ENCODE results near the gene FNTB. TPM values are rescaled to one million over a fixed set of nuclear protein-coding genes. Genes with fewer than 3 reads are reported as not detected.
A peak's percentile ranks its signal among the peaks of the same experiment; 100 is the strongest.

FNTB gene
- total RNA-seq, 1 experiment from 2014 or later: 20.7 TPM

- H3T11ph ChIP-seq (ENCODE audit: low read length): no peak overlapping the region
These were observed 96.2 kb downstream of the FNTB start for GRCh38 chr14:65082930-65083329.

More at GRCh38 chr14:65082930-65083329, 96.2 kb downstream of the FNTB start:
- Mint-ChIP-seq H3K9me3 (peaks cover 26 to 29% of the 10 kb centered on the region in 2 experiments), H3K27ac (peak overlapping the region in 1 of 3 experiments; percentile 68; a peak in 1 of 7 replicates), H3K4me3 (no peak overlapping the region), H3K4me1 (peaks cover 18 to 27% of the 10 kb centered on the region in 2 experiments), H3K27me3 (ENCODE audit: low read depth) (no peaks in the 10 kb centered on the region), H3K36me3 (ENCODE audit: insufficient read depth in 1 of 3, low read depth in 3 of 3) (peaks cover 46 to 71% (median 58%) of the 10 kb centered on the region in 3 experiments)
- H4K5ac ChIP-seq (ENCODE audit: insufficient read length, low read depth, low read length): no peak overlapping the region
- H3K23me2 ChIP-seq (ENCODE audit: insufficient read length, low read depth, low read length, poor library complexity, severe bottlenecking): no peaks in the 10 kb centered on the region
- no peaks in the 10 kb centered on the region; the same call in 1 of the 2 replicates for H3K4me1 ChIP-seq (ENCODE audit: insufficient read depth, low read length)
- H3K18ac ChIP-seq (ENCODE audit: insufficient read length, low read depth, low read length): no peak overlapping the region
- no peak overlapping the region for H3K9ac ChIP-seq (ENCODE audit: extremely low read depth, insufficient read length, low read length)
- TF ChIP-seq CTCF (conservative IDR thresholded peaks at IDR 0.05): no peak
- H2BK15ac ChIP-seq (ENCODE audit: low read depth, low read length): no peak overlapping the region
- no peak overlapping the region for H2BK12ac ChIP-seq (ENCODE audit: insufficient read length, low read depth, low read length)
- H2AK5ac ChIP-seq (ENCODE audit: insufficient read length, low read length): no peak overlapping the region
- H3K27ac ChIP-seq (ENCODE audit: insufficient read length, low read depth, low read length): no peak overlapping the region
- no peak overlapping the region for H3K4me2 ChIP-seq (ENCODE audit: insufficient read depth, insufficient read length, low read length)
- no peaks in the 10 kb centered on the region for H3K27me3 ChIP-seq (ENCODE audit: insufficient read depth, low read length)
- H2BK5ac ChIP-seq (ENCODE audit: insufficient read length, low read length): no peak overlapping the region
- no CpG with 5 or more reads among the region's 2 CpGs for WGBS (ENCODE audit: extremely low coverage, insufficient read length, low lambda C conversion rate)
- no peak overlapping the region for H2AFZ ChIP-seq (ENCODE audit: low read length)
- no peak overlapping the region for H3K56ac ChIP-seq (ENCODE audit: insufficient read length, low read depth, low read length)
- no peaks in the 10 kb centered on the region for H3K79me2 ChIP-seq (ENCODE audit: insufficient read depth, low read length)
- H4K91ac ChIP-seq (ENCODE audit: insufficient read length, low read depth, low read length): no peak overlapping the region
- no peak for DNase-seq
- H3K9me3 ChIP-seq (ENCODE audit: control insufficient read depth, low read depth, low read length): peaks cover 22% of the 10 kb centered on the region
- no peak overlapping the region for H3K14ac ChIP-seq (ENCODE audit: insufficient read depth, low read length)
- no peak overlapping the region for H2BK20ac ChIP-seq (ENCODE audit: low read depth, low read length, poor library complexity, severe bottlenecking)
- H4K20me1 ChIP-seq (ENCODE audit: control insufficient read depth, insufficient read depth, insufficient read length): no peaks in the 10 kb centered on the region
- H4K8ac ChIP-seq (replicated peaks; ENCODE audit: insufficient read length, low read depth, low read length): no peak overlapping the region
- H3K79me1 ChIP-seq (ENCODE audit: insufficient read depth, low read depth, low read length, poor library complexity, severe bottlenecking): no peaks in the 10 kb centered on the region
- no peak overlapping the region for H3K4ac ChIP-seq (ENCODE audit: low read depth, low read length)
- no peak overlapping the region for H3K23ac ChIP-seq (ENCODE audit: insufficient read length, low read depth, low read length)
- no peak overlapping the region for H2BK120ac ChIP-seq (ENCODE audit: low read depth, low read length, poor library complexity, severe bottlenecking)

All from H9 (cell line).